Ishikawa (cell line): ENCODE data around the gene ITSN2.

Experiments used
- CREB1 ChIP-seq: IDR thresholded peaks from 2 replicates; pipeline ENCODE4 v1.6.1; 2012; ENCODE audit warnings: low read depth
- EGR1 ChIP-seq: IDR thresholded peaks from 2 replicates; pipeline ENCODE4 v1.6.1; 2012
- EP300 ChIP-seq: IDR thresholded peaks from 2 replicates; pipeline ENCODE4 v1.6.1; 2012; ENCODE audit warnings: borderline replicate concordance
- FOXM1 ChIP-seq: IDR thresholded peaks from 2 replicates; pipeline ENCODE4 v1.6.1; 2012; ENCODE audit warnings: low read depth, borderline replicate concordance
- MAX ChIP-seq: IDR thresholded peaks from 2 replicates; pipeline ENCODE4 v1.6.1; 2012
- NFIC ChIP-seq: IDR thresholded peaks from 2 replicates; pipeline ENCODE4 v1.6.1; 2012
- RAD21 ChIP-seq: IDR thresholded peaks from 2 replicates; pipeline ENCODE4 v1.6.1; 2012; ENCODE audit warnings: low read depth
- REST ChIP-seq: IDR thresholded peaks from 2 replicates; pipeline ENCODE4 v1.6.1; 2012; ENCODE audit warnings: low read depth, mild to moderate bottlenecking
- TAF1 ChIP-seq: IDR thresholded peaks from 2 replicates; pipeline ENCODE4 v1.6.1; 2012; ENCODE audit warnings: low read depth, mild to moderate bottlenecking
- TCF12 ChIP-seq: IDR thresholded peaks from 2 replicates; pipeline ENCODE4 v1.6.1; 2012; ENCODE audit warnings: low read depth
- TEAD4 ChIP-seq: IDR thresholded peaks from 2 replicates; pipeline ENCODE4 v1.6.1; 2012
- USF1 ChIP-seq: IDR thresholded peaks from 2 replicates; pipeline ENCODE4 v1.6.1; 2012
- YY1 ChIP-seq: IDR thresholded peaks from 2 replicates; pipeline ENCODE4 v1.6.1; 2012; ENCODE audit warnings: low read depth
- ZBTB7A ChIP-seq: IDR thresholded peaks from 2 replicates; pipeline ENCODE4 v1.6.1; 2012; ENCODE audit warnings: low read depth

ITSN2 gene

GRCh38 chr2:24203029-24203786 is 157.1 kb downstream of the ITSN2 start:
- TF ChIP-seq REST = no peak
- no peak for TF ChIP-seq MAX
- no peak for TF ChIP-seq EP300
- TF ChIP-seq TEAD4 = no peak
- no peak for TF ChIP-seq NFIC
- TF ChIP-seq TCF12 = no peak

- TF ChIP-seq USF1 (no peak), MAX (no peak), RAD21 (no peak), REST (no peak), NFIC (no peak), TEAD4 (no peak), TAF1 (no peak), EGR1 (no peak), EP300 (no peak)
Measured at GRCh38 chr2:24200799-24201198, 159.5 kb downstream of the ITSN2 start.

- no peak for TF ChIP-seq RAD21
- no peak for TF ChIP-seq ZBTB7A
- TF ChIP-seq YY1 = no peak
- TF ChIP-seq TAF1 = no peak
- TF ChIP-seq MAX = no peak
- no peak for TF ChIP-seq NFIC
- TF ChIP-seq CREB1 = no peak
- TF ChIP-seq EP300 = no peak
- no peak for TF ChIP-seq EGR1
- no peak for TF ChIP-seq USF1
- no peak for TF ChIP-seq FOXM1
- no peak for TF ChIP-seq TCF12
Measured at GRCh38 chr2:24199968-24200590, 160.3 kb downstream of the ITSN2 start.

GRCh38 chr2:24191848-24192247 is 168.5 kb downstream of the ITSN2 start:
- TF ChIP-seq MAX (no peak), RAD21 (no peak), EP300 (no peak), CREB1 (no peak), TEAD4 (no peak), YY1 (no peak), FOXM1 (no peak), EGR1 (no peak), REST (no peak), USF1 (no peak), NFIC (no peak)
